Measurements from ENCODE around the gene ANKRD44. TPM values are rescaled to one million over a fixed set of nuclear protein-coding genes. Genes with fewer than 3 reads are reported as not detected.

Gene ANKRD44
- total RNA-seq, 1 experiment from 2014 or later: 7.8 TPM

GRCh38 chr2:197208024-197208423, 102.6 kb downstream of the ANKRD44 start:
- Histone ChIP-seq H3K36me3 (ENCODE audit: control insufficient read depth, insufficient read depth, low read length) (no peaks in the 10 kb centered on the region), H3K4me3 (ENCODE audit: low read depth in 2 of 2, low read length in 2 of 2) (no peak overlapping the region), H3K9me3 (ENCODE audit: control insufficient read depth, insufficient read depth, low read depth, low read length) (no peaks in the 10 kb centered on the region), H3K27ac (ENCODE audit: low read length) (no peak overlapping the region), H3K4me1 (ENCODE audit: control insufficient read depth, insufficient read depth, low read length) (no peaks in the 10 kb centered on the region), H3K27me3 (ENCODE audit: control insufficient read depth, insufficient read depth, low read length) (no peaks in the 10 kb centered on the region)
- ChIA-PET CTCF (no interaction called here), POLR2A (no interaction called here)
- BruUV-seq (replicated peaks): no TSS peak
- intact Hi-C loops (cut with micrococcal nuclease; ENCODE audit: unreplicated experiment): no loop called here
- ATAC-seq (no peak), DNase-seq (ENCODE audit: low read depth, low spot score) (no peak)
- TF ChIP-seq POLR2AphosphoS5 (IDR thresholded peaks at IDR 0.05; ENCODE audit: low read depth, low read length): no peak
- TF ChIP-seq TCF7L2 (IDR thresholded peaks at IDR 0.05; ENCODE audit: low read depth, low read length): no peak
- no peak for TF ChIP-seq CTCF (IDR thresholded peaks at IDR 0.05)
- no peak for TF ChIP-seq REST (IDR thresholded peaks at IDR 0.05; ENCODE audit: insufficient read depth in 1 of 2, low read depth in 2 of 2, low read length in 1 of 2)
- no peak for TF ChIP-seq SIN3A (IDR thresholded peaks at IDR 0.05; ENCODE audit: borderline replicate concordance, insufficient read depth, low read depth, low read length)
- in situ Hi-C loops (cut with HindIII; ENCODE audit: low pct_unique_long_range_greater_than_20kb, low sequenced_read_pairs): no loop called here

GRCh38 chr2:197207598-197207997, 103.0 kb downstream of the ANKRD44 start:
- Histone ChIP-seq H3K27me3 (ENCODE audit: control insufficient read depth, insufficient read depth, low read length) (no peaks in the 10 kb centered on the region), H3K27ac (ENCODE audit: low read length) (no peak overlapping the region), H3K36me3 (ENCODE audit: control insufficient read depth, insufficient read depth, low read length) (no peaks in the 10 kb centered on the region), H3K4me3 (ENCODE audit: low read depth in 2 of 2, low read length in 2 of 2) (no peak overlapping the region), H3K9me3 (ENCODE audit: control insufficient read depth, insufficient read depth, low read depth, low read length) (no peaks in the 10 kb centered on the region), H3K4me1 (ENCODE audit: control insufficient read depth, insufficient read depth, low read length) (no peaks in the 10 kb centered on the region)
- DNase-seq (ENCODE audit: low read depth, low spot score) (no peak), ATAC-seq (no peak)
- ChIA-PET POLR2A (no interaction called here), CTCF (no interaction called here)
- TF ChIP-seq CTCF (IDR thresholded peaks at IDR 0.05) (no peak), REST (IDR thresholded peaks at IDR 0.05; ENCODE audit: insufficient read depth in 1 of 2, low read depth in 2 of 2, low read length in 1 of 2) (no peak), SIN3A (IDR thresholded peaks at IDR 0.05; ENCODE audit: borderline replicate concordance, insufficient read depth, low read depth, low read length) (no peak), POLR2AphosphoS5 (IDR thresholded peaks at IDR 0.05; ENCODE audit: low read depth, low read length) (no peak), TCF7L2 (IDR thresholded peaks at IDR 0.05; ENCODE audit: low read depth, low read length) (no peak)
- intact Hi-C loops (cut with micrococcal nuclease; ENCODE audit: unreplicated experiment): no loop called here
- no TSS peak for BruUV-seq (replicated peaks)
- in situ Hi-C loops (cut with HindIII; ENCODE audit: low pct_unique_long_range_greater_than_20kb, low sequenced_read_pairs): no loop called here
